Right lobe of liver (tissue), 6 donors: Measurements from ENCODE around the gene ARMH3. TPM values are rescaled to one million over a fixed set of nuclear protein-coding genes. Genes with fewer than 3 reads are reported as not detected.

Experiments
- ATAC-seq, 4 donors: fragments of 200-7000 bp; cut with Tn5 transposase; one replicate each; pipeline ENCODE4 v1.9.1; 2020; ENCODE audit warnings: mild to moderate bottlenecking in 4 of 4, moderate library complexity in 4 of 4
- DNase-seq, 3 donors: peaks; one replicate each; pipeline ENCODE4 v3.0.0-alpha.2; 2020
- H3K27ac ChIP-seq, 3 donors: fragments of 200-600 bp; one replicate each; pipeline ENCODE4 v1.8.0; 2022
- H3K27me3 ChIP-seq, 2 donors: fragments of 200-600 bp; one replicate each; pipeline ENCODE4 v1.8.0; 2022
- H3K36me3 ChIP-seq, 4 donors: fragments of 200-600 bp; sonication (generic) in 1 of 4; one replicate each; pipeline versions ENCODE4 v1.5.1 to v1.8.0; 2017 to 2022; ENCODE audit warnings: control low read depth in 1 of 4
- H3K4me1 ChIP-seq, 4 donors: fragments of 200-600 bp; sonication (generic) in 1 of 4; one replicate each; pipeline versions ENCODE4 v1.5.1 to v1.8.0; 2017 to 2022; ENCODE audit warnings: control low read depth in 1 of 4
- H3K4me3 ChIP-seq, 3 donors: fragments of 200-600 bp; one replicate each; pipeline ENCODE4 v1.8.0; 2022
- H3K9me3 ChIP-seq, 4 donors: fragments of 200-600 bp; sonication (generic) in 1 of 4; one replicate each; pipeline versions ENCODE4 v1.5.1 to v1.8.0; 2017 to 2022; ENCODE audit warnings: control low read depth in 1 of 4
- POLR2A ChIP-seq: fragments of 450-650 bp; IDR thresholded peaks from one replicate; pipeline ENCODE4 v1.6.1; 2017; ENCODE audit warnings: antibody characterized with exemption, mild to moderate bottlenecking
- WGBS: methylation state at CpG from one replicate; pipeline ENCODE4 v1.1.6; 2018; ENCODE audit warnings: low coverage, low lambda C conversion rate; ENCODE audit not compliant: insufficient coverage; ENCODE audit errors: missing lambda C conversion rate; 5-methylcytosine and 5-hydroxymethylcytosine counted together
- intact Hi-C, 2 donors: fragments of 100-400 bp; cut with DNase I; formaldehyde crosslinking; loops; one replicate each; pipeline versions ENCODE4 v1.11.2 to v1.14.1; 2022
- total RNA-seq, 6 experiments: library from RNA; depleted of rRNA in 2 of 6; stranded (reverse); fragments of >200 nt in 2 of 6; fragmentation: NEBNext Ultra II Directional in 3 of 6; extraction: Animal tissue kit (Norgen Biotek cat#: 25700) in 3 of 6; gene quantifications; one replicate each; pipeline versions ENCODE4 v1.1.0 to v1.2.4, GENCODE V29; 2016 to 2023
- TF ChIP-seq, protein P1 (sequence below), 4 donors: fragments of 200-600 bp in 3 of 4; fragments of 450-650 bp in 1 of 4; IDR thresholded peaks; one replicate each; pipeline versions ENCODE4 v1.5.1 to v1.8.0; 2016 to 2022; ENCODE audit warnings: antibody characterized with exemption in 4 of 4, mild to moderate bottlenecking in 2 of 4
- donor health status: DM: no; HTN: yes; CAD: no.
- donor health status: DM: no; HTN: no; CAD: no.
- donor health status: DM: no; HTN: no; CAD: no.
- donor health status: DM: no; HTN: yes; CAD: no.
- donor health status: DM: no; HTN: yes; CAD: no.

ARMH3 gene
- total RNA-seq, 6 experiments from 2014 or later: 8.5 to 13.4 (median 11.6) TPM

DNA sequence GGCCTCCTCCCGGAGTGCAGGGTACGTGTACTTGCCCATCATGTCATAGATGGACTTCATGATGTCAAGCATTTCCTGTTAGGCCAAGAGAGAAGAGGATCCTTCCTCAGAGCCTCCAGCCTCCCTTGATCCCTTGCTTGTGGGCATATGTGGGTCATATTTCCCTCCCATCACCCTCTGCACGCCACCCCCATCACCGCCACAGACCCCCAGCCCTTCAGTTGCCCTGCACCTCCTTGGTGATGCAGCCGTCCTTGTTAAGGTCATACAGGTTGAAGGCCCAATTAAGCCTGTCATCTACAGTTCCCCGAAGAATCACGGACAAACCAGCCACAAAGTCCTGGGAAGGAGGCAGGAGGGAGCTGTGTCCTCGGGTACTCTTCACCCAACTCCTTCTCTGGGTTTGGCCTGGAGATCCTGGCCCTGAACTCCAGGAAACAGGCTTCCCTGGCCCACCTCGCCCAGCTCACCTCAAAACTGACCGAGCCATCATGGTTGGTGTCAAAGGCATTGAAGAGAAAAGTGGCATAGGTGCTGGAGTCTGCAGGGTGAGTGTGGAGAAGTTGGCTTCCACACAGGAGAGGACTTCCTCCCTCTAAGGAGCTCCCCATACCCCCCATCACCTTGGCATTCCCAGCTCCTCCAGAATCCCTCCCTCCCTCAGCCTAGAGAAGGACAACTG lies 227.9 kb downstream of the ARMH3 start:
- H3K36me3 ChIP-seq: peaks cover 0 to 2% (median 0%) of the 10 kb centered on the region in 4 donors
- ATAC-seq: no peak
- H3K4me1 ChIP-seq: peaks cover 0 to 7% (median 0%) of the 10 kb centered on the region in 4 donors
- intact Hi-C loops: no loop called here
- H3K27ac ChIP-seq: no peak overlapping the region
- TF ChIP-seq, protein P1, sequence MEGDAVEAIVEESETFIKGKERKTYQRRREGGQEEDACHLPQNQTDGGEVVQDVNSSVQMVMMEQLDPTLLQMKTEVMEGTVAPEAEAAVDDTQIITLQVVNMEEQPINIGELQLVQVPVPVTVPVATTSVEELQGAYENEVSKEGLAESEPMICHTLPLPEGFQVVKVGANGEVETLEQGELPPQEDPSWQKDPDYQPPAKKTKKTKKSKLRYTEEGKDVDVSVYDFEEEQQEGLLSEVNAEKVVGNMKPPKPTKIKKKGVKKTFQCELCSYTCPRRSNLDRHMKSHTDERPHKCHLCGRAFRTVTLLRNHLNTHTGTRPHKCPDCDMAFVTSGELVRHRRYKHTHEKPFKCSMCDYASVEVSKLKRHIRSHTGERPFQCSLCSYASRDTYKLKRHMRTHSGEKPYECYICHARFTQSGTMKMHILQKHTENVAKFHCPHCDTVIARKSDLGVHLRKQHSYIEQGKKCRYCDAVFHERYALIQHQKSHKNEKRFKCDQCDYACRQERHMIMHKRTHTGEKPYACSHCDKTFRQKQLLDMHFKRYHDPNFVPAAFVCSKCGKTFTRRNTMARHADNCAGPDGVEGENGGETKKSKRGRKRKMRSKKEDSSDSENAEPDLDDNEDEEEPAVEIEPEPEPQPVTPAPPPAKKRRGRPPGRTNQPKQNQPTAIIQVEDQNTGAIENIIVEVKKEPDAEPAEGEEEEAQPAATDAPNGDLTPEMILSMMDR (IDR thresholded peaks at IDR 0.05): no peak
- no peak for TF ChIP-seq POLR2A
- no peak overlapping the region for H3K4me3 ChIP-seq
- H3K27me3 ChIP-seq: no peaks in the 10 kb centered on the region
- no peaks in the 10 kb centered on the region for H3K9me3 ChIP-seq
- WGBS: 76% methylated on average over 3 of the region's 10 CpGs
- peak in 2 of 3 donors; percentile 15 to 33 for DNase-seq

DNA sequence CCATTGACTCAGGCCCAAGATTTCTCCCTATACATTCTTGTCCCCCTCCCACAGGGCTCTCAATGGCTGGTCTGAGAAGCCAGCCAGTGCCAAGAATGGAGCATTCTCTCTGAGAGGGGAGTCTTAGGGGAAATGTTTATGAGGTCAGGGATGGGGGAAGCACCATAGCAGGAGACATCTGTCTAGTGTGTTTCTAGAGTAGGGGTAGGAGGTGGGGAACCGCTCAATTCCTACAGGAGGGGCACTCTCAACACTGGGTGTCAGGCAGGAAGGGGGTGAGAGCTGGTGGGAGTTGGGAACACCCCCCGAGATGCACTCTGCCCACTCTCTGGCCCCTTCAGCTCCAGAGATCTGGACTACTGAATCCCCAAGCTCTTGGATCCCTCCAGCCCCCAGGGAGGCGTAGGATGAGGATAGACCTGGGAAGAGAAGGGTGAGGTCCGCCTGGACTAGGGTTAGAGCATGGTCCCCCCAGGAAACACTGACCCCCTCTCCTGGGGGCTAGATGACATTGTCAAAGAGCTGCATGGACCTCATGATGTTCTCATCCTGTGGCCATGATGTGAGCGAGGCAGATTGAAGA lies 229.0 kb downstream of the ARMH3 start:
- no peak overlapping the region for H3K4me3 ChIP-seq
- H3K36me3 ChIP-seq: peaks cover 0 to 2% (median 0%) of the 10 kb centered on the region in 4 donors
- DNase-seq (peak in 1 of 3 donors; percentile 31), ATAC-seq (no peak)
- peaks cover 0 to 7% (median 0%) of the 10 kb centered on the region in 4 donors for H3K4me1 ChIP-seq
- intact Hi-C loops: no loop called here
- WGBS: 89% methylated on average over 5 of the region's 5 CpGs
- TF ChIP-seq POLR2A: no peak
- TF ChIP-seq, protein P1 (IDR thresholded peaks at IDR 0.05): no peak
- H3K27ac ChIP-seq: no peak overlapping the region
- no peaks in the 10 kb centered on the region for H3K27me3 ChIP-seq
- H3K9me3 ChIP-seq: no peaks in the 10 kb centered on the region

DNA sequence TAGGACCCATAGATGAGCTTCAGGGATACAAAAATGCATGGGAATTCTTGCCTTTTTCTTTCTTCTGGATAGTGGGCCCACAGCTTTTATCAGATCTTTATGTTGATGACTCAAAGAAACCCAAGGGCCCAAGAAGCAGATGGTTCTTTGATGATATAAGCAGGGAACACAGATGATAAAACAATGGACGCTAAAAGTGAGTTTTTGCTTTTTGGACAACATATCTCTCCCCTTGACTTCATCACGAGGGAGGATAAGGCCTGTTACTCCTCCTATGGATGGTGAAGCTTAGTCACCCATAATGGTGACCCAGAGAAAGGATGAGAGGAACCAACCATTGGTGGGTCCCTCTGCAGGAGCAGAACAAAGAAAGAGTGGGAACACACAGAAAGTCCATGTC lies 231.2 kb downstream of the ARMH3 start:
- Histone ChIP-seq H3K4me1 (no peaks in the 10 kb centered on the region), H3K9me3 (no peaks in the 10 kb centered on the region), H3K36me3 (peaks cover 0 to 2% (median 0%) of the 10 kb centered on the region in 4 donors), H3K27me3 (no peaks in the 10 kb centered on the region), H3K4me3 (no peak overlapping the region), H3K27ac (no peak overlapping the region)
- DNase-seq (peak in 1 of 3 donors; percentile 9), ATAC-seq (no peak)
- WGBS: 86% methylated on average over 1 of the region's 2 CpGs
- TF ChIP-seq POLR2A: no peak
- TF ChIP-seq, protein P1 (IDR thresholded peaks at IDR 0.05): no peak
- intact Hi-C loops: no loop called here

- 17% methylated on average over 13 of the region's 14 CpGs for WGBS
Observed at GRCh38 chr10:101818872-101819633, 236.9 kb downstream of the ARMH3 start.

More at GRCh38 chr10:101818872-101819633, 236.9 kb downstream of the ARMH3 start:
- H3K9me3 ChIP-seq: no peaks in the 10 kb centered on the region
- TF ChIP-seq, protein P1 (IDR thresholded peaks at IDR 0.05): no peak
- no peak for TF ChIP-seq POLR2A
- H3K27ac ChIP-seq: peak overlapping the region; percentile 85 to 98 (median 91)
- H3K4me3 ChIP-seq: peak overlapping the region; percentile 80 to 99 (median 95)
- no peaks in the 10 kb centered on the region for H3K27me3 ChIP-seq
- DNase-seq (no peak), ATAC-seq (peak; percentile 9 to 32 (median 16))
- H3K36me3 ChIP-seq: no peaks in the 10 kb centered on the region
- peaks cover 0 to 13% (median 0%) of the 10 kb centered on the region in 4 donors for H3K4me1 ChIP-seq
- intact Hi-C loops: no loop called here
